Subcutaneous adipose tissue (tissue), 4 donors: ENCODE measurements around the gene NETO2. TPM values are rescaled to one million over a fixed set of nuclear protein-coding genes. Genes with fewer than 3 reads are reported as not detected.

Experiments used
- total RNA-seq, 4 donors: library from RNA; depleted of rRNA; stranded (reverse); fragments of >200 nt; gene quantifications; one replicate each; pipeline ENCODE4 v1.1.0, GENCODE V29; 2016
- TF ChIP-seq, protein P1 (sequence below): fragments of 450-650 bp; IDR thresholded peaks from one replicate; pipeline ENCODE4 v1.5.1; 2016; ENCODE audit warnings: low read depth, mild to moderate bottlenecking, control low read depth, antibody characterized with exemption, moderate library complexity

Gene NETO2
- total RNA-seq, 4 donors from 2014 or later: 0.44 to 2.4 (median 1.1) TPM

- TF ChIP-seq, protein P1, sequence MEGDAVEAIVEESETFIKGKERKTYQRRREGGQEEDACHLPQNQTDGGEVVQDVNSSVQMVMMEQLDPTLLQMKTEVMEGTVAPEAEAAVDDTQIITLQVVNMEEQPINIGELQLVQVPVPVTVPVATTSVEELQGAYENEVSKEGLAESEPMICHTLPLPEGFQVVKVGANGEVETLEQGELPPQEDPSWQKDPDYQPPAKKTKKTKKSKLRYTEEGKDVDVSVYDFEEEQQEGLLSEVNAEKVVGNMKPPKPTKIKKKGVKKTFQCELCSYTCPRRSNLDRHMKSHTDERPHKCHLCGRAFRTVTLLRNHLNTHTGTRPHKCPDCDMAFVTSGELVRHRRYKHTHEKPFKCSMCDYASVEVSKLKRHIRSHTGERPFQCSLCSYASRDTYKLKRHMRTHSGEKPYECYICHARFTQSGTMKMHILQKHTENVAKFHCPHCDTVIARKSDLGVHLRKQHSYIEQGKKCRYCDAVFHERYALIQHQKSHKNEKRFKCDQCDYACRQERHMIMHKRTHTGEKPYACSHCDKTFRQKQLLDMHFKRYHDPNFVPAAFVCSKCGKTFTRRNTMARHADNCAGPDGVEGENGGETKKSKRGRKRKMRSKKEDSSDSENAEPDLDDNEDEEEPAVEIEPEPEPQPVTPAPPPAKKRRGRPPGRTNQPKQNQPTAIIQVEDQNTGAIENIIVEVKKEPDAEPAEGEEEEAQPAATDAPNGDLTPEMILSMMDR: no peak
These were observed 90.8 kb downstream of the NETO2 start for GRCh38 chr16:47052666-47053640.

- TF ChIP-seq, protein P1: no peak
These were observed 92.7 kb downstream of the NETO2 start for GRCh38 chr16:47051031-47051430.

GRCh38 chr16:47049901-47050583 lies 93.7 kb downstream of the NETO2 start:
- TF ChIP-seq, protein P1: no peak

GRCh38 chr16:47047524-47048203 lies 96.1 kb downstream of the NETO2 start:
- TF ChIP-seq, protein P1: no peak

- TF ChIP-seq, protein P1: no peak
These were observed 96.8 kb downstream of the NETO2 start for GRCh38 chr16:47046726-47047523.

DNA sequence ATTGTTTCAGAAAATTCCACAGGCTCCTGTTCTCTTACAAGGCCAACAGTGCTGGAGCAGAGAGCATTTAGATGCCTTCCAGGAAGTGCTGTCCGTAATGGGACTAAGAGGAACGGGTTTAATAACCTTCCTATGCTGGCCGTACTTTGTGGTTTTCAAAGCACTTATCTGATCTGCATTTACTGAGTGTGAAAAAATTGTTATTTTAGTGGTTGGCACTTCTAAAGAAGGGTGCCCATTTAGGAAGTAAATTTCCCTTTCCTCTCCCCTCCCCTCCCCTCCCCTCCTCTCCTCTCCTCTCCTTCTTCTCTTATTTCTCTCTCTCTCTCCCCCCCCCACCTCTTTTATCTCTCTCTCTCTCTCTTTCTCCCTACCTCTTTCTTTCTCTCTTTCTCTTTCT lies 98.3 kb downstream of the NETO2 start:
- TF ChIP-seq, protein P1: no peak
